ENCODE data around the gene ZNF385C.
"Not testable (repeated sequence)": the region's sequence is repeated elsewhere in the genome, so short reads cannot be mapped to it uniquely, and the experiment has no call there.

Gene ZNF385C

GRCh38 chr17:42042598-42043319 is 55.5 kb downstream of the ZNF385C start:
- no peak for DNase-seq

- no peak for DNase-seq
Measured at GRCh38 chr17:42041619-42042018, 56.7 kb downstream of the ZNF385C start.

DNA sequence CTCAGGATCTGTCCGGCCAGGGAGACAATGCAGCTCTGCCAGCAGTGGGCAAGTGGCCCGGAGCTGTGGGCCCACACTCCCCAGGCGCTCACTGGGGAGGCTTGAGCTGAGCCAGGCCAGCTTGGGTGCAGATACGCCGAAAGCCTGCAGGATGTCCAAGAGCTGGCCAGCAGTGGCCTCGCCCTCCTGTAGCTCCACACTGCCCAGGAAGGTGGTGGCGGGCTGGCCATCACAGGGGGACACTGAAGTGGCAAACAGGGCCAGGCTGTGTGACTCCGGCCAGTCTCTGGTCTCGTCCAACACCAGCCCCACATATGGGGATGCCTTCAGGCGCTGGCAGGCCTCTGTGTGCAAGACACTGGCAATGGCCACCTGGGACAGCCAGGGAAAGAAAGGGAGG is 57.5 kb downstream of the ZNF385C start:
- DNase-seq = no peak

- DNase-seq = no peak
Measured at GRCh38 chr17:42039794-42040763, 58.2 kb downstream of the ZNF385C start.

- no peak for DNase-seq
Measured at GRCh38 chr17:42038221-42038973, 59.9 kb downstream of the ZNF385C start.

DNA sequence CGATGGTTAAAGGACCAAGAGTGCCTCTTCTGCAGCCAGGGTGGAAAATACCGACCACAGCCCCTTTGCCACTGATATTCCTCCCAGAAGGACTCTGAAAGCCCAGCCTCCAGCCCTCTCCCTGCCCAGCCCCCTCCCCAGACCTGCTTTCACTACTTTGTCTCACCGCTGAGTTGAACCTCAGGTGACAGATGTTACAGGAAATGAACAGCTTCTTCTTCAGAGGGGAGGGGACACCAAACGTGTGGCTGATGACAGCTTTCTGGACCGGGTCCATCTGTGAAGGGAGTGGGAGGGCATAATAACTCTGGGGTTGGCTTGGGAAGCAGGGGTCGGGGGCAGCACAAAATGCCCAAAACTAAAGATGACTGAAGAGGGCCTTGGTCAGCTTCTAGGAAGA is 64.2 kb downstream of the ZNF385C start:
- no peak for DNase-seq

GRCh38 chr17:42031584-42031983 is 66.7 kb downstream of the ZNF385C start:
- DNase-seq = no peak

GRCh38 chr17:42028791-42029127 is 69.5 kb downstream of the ZNF385C start:
- no peak for DNase-seq

- DNase-seq = no peak
Measured at GRCh38 chr17:42027961-42028790, 70.1 kb downstream of the ZNF385C start.

GRCh38 chr17:42027590-42027889 is 70.7 kb downstream of the ZNF385C start:
- no peak for DNase-seq

- DNase-seq = no peak
Measured at GRCh38 chr17:42026857-42027589, 71.2 kb downstream of the ZNF385C start.

GRCh38 chr17:42025936-42026335 is 72.3 kb downstream of the ZNF385C start:
- no peak for DNase-seq

GRCh38 chr17:42025191-42025579 is 73.1 kb downstream of the ZNF385C start:
- DNase-seq = no peak

DNA sequence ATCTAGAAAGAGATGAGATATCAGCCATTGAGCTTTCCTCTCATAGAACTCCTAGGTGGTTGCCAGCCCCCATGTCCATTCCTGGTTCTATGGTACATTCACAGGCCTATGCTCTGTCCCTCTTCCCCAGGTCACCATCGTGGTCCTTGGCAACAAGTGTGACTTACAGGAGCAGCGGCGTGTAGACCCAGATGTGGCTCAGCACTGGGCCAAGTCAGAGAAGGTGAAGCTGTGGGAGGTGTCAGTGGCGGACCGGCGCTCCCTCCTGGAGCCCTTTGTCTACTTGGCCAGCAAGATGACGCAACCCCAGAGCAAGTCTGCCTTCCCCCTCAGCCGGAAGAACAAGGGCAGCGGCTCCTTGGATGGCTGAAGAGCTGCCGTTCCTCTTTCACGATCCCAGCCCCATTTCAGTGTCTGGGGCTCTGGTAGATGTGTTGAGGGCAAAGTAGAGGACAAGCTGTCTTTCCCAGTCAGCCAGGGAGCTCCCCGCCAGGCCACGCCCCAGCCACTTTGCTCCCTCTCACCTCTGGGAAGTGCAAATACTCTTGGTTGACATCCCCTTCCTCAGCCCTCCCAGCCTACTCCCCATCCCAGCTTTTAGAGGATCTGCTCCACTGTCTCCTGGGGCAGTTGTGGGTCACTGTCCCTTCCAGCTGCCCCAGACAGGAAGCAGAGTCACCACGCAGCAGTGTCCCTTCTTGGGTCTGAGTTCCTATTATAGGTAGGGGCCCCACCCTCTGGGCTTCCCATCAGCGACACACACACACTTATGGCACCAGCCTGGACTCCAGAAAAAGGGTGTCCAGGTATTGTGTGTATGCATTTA is 74.5 kb downstream of the ZNF385C start:
- no peak for DNase-seq

GRCh38 chr17:42020845-42021244 is 77.4 kb downstream of the ZNF385C start:
- DNase-seq = not testable (repeated sequence)

- peak; percentile 95 to 96 for DNase-seq
Measured at GRCh38 chr17:42019509-42020404, 78.5 kb downstream of the ZNF385C start, which contains the start of gene NKIRAS2. TSS of gene NKIRAS2 (plus strand) at chr17:42020090. CDS start at chr17:42021578, 1,488 bp downstream.

- DNase-seq = no peak
Measured at GRCh38 chr17:42018988-42019387, 79.3 kb downstream of the ZNF385C start.

DNA sequence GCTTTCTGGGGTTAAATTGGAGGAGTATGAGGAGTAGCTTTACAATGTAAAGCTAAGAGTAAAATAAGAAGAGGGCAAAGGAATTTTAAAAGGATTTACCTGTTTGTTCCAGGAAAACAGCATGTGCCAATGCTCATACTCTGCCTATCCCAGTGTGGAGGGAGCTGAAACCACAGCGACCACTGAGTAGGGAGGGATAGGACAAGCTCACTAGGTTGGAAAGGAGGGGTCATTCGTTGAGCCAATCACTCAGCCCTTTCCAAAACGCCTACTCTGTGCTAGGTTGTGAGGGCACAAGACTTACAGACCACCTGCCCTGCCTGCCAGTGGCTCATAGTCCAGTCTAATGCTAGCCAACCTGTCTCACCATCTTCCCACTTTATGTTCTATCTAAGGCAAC is 79.9 kb downstream of the ZNF385C start:
- DNase-seq = no peak

- DNase-seq = no peak
Measured at GRCh38 chr17:42017866-42018200, 80.4 kb downstream of the ZNF385C start.

Measured in activated T-cell treated with anti-CD3 and anti-CD28 coated beads, Interleukin-2, amount 50 U/mL, for 48 hours (primary cell).